Endodermal cell (in vitro differentiated cells): ENCODE results near the gene SLC34A1. TPM values are rescaled to one million over a fixed set of nuclear protein-coding genes. Genes with fewer than 3 reads are reported as not detected.

ENCODE experiments used
- DNase-seq: peaks from one replicate; pipeline ENCODE4 v3.0.0-alpha.2; 2017
- H3K27ac ChIP-seq: 2 replicates; pipeline ENCODE4 v1.5.1; 2013; ENCODE audit warnings: mild to moderate bottlenecking, low read depth, low read length, moderate library complexity
- H3K27me3 ChIP-seq: 2 replicates; pipeline ENCODE4 v1.6.1; 2013; ENCODE audit warnings: mild to moderate bottlenecking, low read length, moderate library complexity; ENCODE audit not compliant: insufficient read depth, control insufficient read depth, poor library complexity, severe bottlenecking
- H3K36me3 ChIP-seq: 2 replicates; pipeline ENCODE4 v1.7.0; 2013; ENCODE audit warnings: mild to moderate bottlenecking, low read length, moderate library complexity; ENCODE audit not compliant: control insufficient read depth, insufficient read depth
- H3K4me1 ChIP-seq: one replicate; pipeline ENCODE4 v1.7.0; 2013; ENCODE audit warnings: low read length; ENCODE audit not compliant: control insufficient read depth, insufficient read depth
- H3K4me3 ChIP-seq: 2 replicates; pipeline ENCODE4 v1.5.1; 2013; ENCODE audit warnings: mild to moderate bottlenecking, low read length, moderate library complexity
- H3K9ac ChIP-seq: 2 replicates; pipeline ENCODE4 v1.6.1; 2013; ENCODE audit warnings: mild to moderate bottlenecking, low read length, moderate library complexity; ENCODE audit not compliant: poor library complexity, severe bottlenecking; ENCODE audit errors: extremely low read depth
- H3K9me3 ChIP-seq: 2 replicates; pipeline ENCODE4 v1.6.1; 2013; ENCODE audit warnings: mild to moderate bottlenecking, low read length, moderate library complexity; ENCODE audit not compliant: control insufficient read depth
- H3K27ac Mint-ChIP-seq: 2 replicates; pipeline ENCODE4 v1.8.0; 2020; ENCODE audit warnings: mixed read lengths
- H3K27me3 Mint-ChIP-seq: 2 replicates; pipeline ENCODE4 v1.8.0; 2021; ENCODE audit warnings: mild to moderate bottlenecking, mixed read lengths; ENCODE audit not compliant: insufficient read depth
- H3K36me3 Mint-ChIP-seq: 2 replicates; pipeline ENCODE4 v1.8.0; 2020; ENCODE audit warnings: low read depth, mixed read lengths
- H3K4me1 Mint-ChIP-seq: 2 replicates; pipeline ENCODE4 v1.8.0; 2020; ENCODE audit warnings: mixed read lengths
- H3K4me3 Mint-ChIP-seq: 2 replicates; pipeline ENCODE4 v1.8.0; 2020; ENCODE audit warnings: mild to moderate bottlenecking, moderate library complexity, mixed read lengths
- H3K9me3 Mint-ChIP-seq: 2 replicates; pipeline ENCODE4 v1.8.0; 2020; ENCODE audit warnings: mild to moderate bottlenecking, mixed read lengths
- WGBS, 2 experiments: methylation state at CpG; one replicate each; pipeline versions ENCODE4 v1.1.5 to v1.1.7; 2013; ENCODE audit warnings: missing lambda C conversion rate in 2 of 2, mixed read lengths in 1 of 2; ENCODE audit not compliant: insufficient coverage in 1 of 2, insufficient read length in 1 of 2; 5-methylcytosine and 5-hydroxymethylcytosine counted together
- total RNA-seq, 2 donors: library from RNA; stranded (reverse); fragmentation: NEBNext Ultra II Directional in 1 of 2; extraction: Animal tissue kit (Norgen Biotek cat#: 25700) in 1 of 2; gene quantifications; 2 replicates in 1 of 2; 3 replicates in 1 of 2; pipeline ENCODE4 v1.2.1, GENCODE V29; 2021
- TF ChIP-seq, protein P1 (sequence below): fragments of 200-600 bp; sonication (generic); conservative IDR thresholded peaks from 2 replicates; pipeline ENCODE4 v1.5.0; 2021; ENCODE audit warnings: antibody characterized with exemption, mild to moderate bottlenecking

Gene SLC34A1
- total RNA-seq, 2 donors from 2014 or later = not detected

DNA sequence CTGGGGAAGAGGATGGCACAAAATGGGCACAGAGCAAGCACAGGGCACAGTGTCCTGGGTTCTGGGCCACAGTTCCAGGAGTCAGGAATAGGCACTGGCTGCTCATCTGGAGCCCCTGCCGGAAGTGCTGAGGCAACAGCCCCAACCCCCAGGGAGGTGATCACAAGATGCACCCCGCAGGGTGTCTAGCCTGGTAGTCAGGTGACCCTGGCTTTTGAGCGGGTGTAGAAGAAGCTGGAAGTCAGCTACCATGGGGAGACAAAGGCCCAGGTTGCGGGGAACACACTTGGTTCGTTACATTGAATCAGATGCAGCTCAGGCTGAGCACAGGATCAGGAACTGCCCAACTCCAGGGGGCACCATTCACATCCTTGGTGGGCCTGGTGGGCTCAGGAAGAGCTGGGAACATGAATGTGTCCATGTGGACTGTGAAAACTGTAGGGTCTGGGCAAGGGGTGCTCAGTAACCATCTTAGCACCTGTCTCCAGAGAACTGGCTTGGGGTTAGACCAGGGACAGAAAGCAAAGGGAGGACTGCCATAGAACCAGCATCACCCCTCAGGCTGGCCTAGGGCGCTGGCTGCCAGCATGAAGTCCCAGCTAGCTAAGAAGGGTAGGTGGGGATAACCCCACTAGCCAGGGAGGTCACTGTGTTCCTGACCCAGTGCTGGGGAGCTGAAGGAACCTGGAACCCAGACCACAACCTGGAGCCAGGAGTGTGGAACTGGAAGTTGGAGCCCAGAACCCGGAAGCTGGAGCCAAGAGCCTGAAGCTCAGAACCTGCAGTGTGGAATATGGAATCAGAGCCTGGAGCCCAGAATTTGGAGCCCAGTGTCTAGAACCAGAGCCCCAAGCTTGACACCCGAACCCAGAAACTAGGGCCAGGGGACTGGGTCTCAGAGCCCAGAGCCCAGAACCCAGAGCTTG lies 6.1 kb upstream of the SLC34A1 start:
- Mint-ChIP-seq H3K4me3 (no peak overlapping the region), H3K9me3 (no peaks in the 10 kb centered on the region)
- no peak for DNase-seq

DNA sequence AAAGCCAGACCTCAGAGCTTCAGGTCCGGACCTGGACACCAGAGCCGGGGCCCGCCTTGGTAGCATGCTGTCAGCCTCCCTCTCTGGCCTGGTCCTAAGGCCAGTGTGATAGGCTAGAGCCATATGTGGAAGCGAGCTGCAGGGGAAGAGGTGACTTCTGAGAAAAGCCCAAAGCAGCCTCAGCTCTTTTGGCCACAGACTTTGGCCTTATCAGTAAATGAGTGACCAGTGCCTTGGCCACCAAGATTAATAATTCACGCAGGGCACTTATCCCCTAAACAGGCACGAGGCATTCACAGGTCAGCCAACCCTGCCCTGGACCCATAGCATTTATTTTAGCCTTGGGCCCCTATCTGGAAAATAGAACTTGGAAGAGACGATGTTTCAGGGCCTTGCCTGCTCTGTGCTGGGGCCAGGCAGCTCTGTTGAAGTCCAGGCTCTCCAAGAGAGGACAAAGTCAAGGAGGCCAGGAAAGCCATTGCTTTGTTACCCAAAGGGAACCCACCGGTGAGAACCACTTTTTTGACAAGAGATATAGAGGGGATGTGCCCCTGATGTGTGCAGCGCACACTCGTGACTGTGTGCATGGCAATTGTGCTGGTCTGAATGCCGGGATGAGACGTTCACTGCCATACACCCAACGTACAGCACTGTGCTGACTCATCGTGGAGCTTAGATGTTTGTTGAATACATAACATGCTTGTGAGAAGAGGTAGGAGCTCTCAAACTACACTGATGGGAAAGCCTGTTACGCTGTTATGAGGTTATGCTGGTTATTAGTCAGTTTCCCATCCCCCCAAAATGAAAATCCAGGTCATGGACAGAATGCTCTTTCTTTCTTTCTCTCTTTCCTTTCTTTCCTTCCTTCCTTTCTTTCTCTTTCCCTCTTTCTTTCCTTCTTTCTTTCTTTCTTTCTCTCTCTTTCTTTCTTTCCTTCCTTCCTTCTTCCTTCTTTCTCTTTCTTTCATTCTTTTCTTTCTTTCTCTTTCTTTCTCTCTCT lies 5.0 kb upstream of the SLC34A1 start:
- DNase-seq = no peak
- WGBS, 2 experiments = 86 to 91% methylated on average over 11 to 15 of the region's 15 CpGs
- Mint-ChIP-seq H3K36me3 (no peaks in the 10 kb centered on the region), H3K9me3 (no peaks in the 10 kb centered on the region), H3K27me3 (peaks cover 5% of the 10 kb centered on the region), H3K4me3 (no peak overlapping the region), H3K27ac (no peak overlapping the region), H3K4me1 (peaks cover 5% of the 10 kb centered on the region)
- H3K36me3 ChIP-seq = no peaks in the 10 kb centered on the region
- TF ChIP-seq, protein P1, sequence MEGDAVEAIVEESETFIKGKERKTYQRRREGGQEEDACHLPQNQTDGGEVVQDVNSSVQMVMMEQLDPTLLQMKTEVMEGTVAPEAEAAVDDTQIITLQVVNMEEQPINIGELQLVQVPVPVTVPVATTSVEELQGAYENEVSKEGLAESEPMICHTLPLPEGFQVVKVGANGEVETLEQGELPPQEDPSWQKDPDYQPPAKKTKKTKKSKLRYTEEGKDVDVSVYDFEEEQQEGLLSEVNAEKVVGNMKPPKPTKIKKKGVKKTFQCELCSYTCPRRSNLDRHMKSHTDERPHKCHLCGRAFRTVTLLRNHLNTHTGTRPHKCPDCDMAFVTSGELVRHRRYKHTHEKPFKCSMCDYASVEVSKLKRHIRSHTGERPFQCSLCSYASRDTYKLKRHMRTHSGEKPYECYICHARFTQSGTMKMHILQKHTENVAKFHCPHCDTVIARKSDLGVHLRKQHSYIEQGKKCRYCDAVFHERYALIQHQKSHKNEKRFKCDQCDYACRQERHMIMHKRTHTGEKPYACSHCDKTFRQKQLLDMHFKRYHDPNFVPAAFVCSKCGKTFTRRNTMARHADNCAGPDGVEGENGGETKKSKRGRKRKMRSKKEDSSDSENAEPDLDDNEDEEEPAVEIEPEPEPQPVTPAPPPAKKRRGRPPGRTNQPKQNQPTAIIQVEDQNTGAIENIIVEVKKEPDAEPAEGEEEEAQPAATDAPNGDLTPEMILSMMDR = no peak
- H3K4me3 ChIP-seq = no peak overlapping the region
- H3K4me1 ChIP-seq = no peaks in the 10 kb centered on the region
- H3K27ac ChIP-seq = no peak overlapping the region
- H3K27me3 ChIP-seq = no peaks in the 10 kb centered on the region
- no peak overlapping the region for H3K9ac ChIP-seq
- H3K9me3 ChIP-seq = no peaks in the 10 kb centered on the region

More for the DNA sequence above, 6.1 kb upstream of the SLC34A1 start:
- Histone ChIP-seq H3K36me3 (no peaks in the 10 kb centered on the region), H3K9me3 (no peaks in the 10 kb centered on the region), H3K4me1 (no peaks in the 10 kb centered on the region), H3K9ac (no peak overlapping the region), H3K4me3 (no peak overlapping the region), H3K27ac (no peak overlapping the region), H3K27me3 (no peaks in the 10 kb centered on the region)
- TF ChIP-seq, protein P1 = peak; percentile 49
- H3K4me1 Mint-ChIP-seq = peaks cover 7% of the 10 kb centered on the region
- H3K27ac Mint-ChIP-seq = no peak overlapping the region
- H3K36me3 Mint-ChIP-seq = no peaks in the 10 kb centered on the region
- 88 to 91% methylated on average over 8 of the region's 8 CpGs for WGBS, 2 experiments
- no peaks in the 10 kb centered on the region for H3K27me3 Mint-ChIP-seq

DNA sequence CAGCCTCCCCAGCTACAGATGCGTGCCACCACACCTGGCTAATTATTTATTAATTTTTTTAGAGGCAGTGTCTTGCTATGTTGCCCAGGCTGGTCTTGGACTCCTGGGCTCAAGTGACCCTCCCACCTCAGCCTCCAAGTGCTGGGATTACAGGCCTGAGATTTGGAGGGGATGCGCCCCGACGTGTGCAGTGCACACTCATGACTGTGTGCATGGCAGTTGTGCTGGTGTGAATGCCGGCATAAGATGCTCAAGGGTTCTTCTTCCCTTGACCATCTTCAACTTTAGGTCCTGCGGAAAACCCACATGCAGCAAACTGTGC lies 3.5 kb upstream of the SLC34A1 start:
- DNase-seq = no peak
- no peaks in the 10 kb centered on the region for H3K36me3 ChIP-seq
- H3K9me3 Mint-ChIP-seq = no peaks in the 10 kb centered on the region

More for the DNA sequence above, 3.5 kb upstream of the SLC34A1 start:
- no peaks in the 10 kb centered on the region for H3K4me1 ChIP-seq
- H3K4me3 ChIP-seq = no peak overlapping the region
- no peaks in the 10 kb centered on the region for H3K9me3 ChIP-seq
- Mint-ChIP-seq H3K27ac (no peak overlapping the region), H3K27me3 (peaks cover 10% of the 10 kb centered on the region), H3K36me3 (no peaks in the 10 kb centered on the region), H3K4me1 (peaks cover 5% of the 10 kb centered on the region), H3K4me3 (no peak overlapping the region)
- no peak overlapping the region for H3K9ac ChIP-seq
- no peaks in the 10 kb centered on the region for H3K27me3 ChIP-seq
- TF ChIP-seq, protein P1 = no peak
- H3K27ac ChIP-seq = no peak overlapping the region
- WGBS, 2 experiments = 86 to 95% methylated on average over 5 to 6 of the region's 6 CpGs
